Daoy (cell line): ENCODE measurements around the gene PIK3R1. TPM values are rescaled to one million over a fixed set of nuclear protein-coding genes. Genes with fewer than 3 reads are reported as not detected.
"Not testable (repeated sequence)": the region's sequence is repeated elsewhere in the genome, so short reads cannot be mapped to it uniquely, and the experiment has no call there.

Experiments used
- DNase-seq: peaks from one replicate; pipeline ENCODE4 v3.0.0-alpha.2; 2015; ENCODE audit warnings: low read depth
- total RNA-seq: library from RNA; depleted of rRNA; stranded (reverse); fragments of >200 nt; shearing (Covaris generic); gene quantifications from 2 replicates; pipeline ENCODE4 v1.2.3, GENCODE V29; 2014

The PIK3R1 gene
- total RNA-seq, 1 experiment from 2014 or later, result 13.8 TPM

DNA sequence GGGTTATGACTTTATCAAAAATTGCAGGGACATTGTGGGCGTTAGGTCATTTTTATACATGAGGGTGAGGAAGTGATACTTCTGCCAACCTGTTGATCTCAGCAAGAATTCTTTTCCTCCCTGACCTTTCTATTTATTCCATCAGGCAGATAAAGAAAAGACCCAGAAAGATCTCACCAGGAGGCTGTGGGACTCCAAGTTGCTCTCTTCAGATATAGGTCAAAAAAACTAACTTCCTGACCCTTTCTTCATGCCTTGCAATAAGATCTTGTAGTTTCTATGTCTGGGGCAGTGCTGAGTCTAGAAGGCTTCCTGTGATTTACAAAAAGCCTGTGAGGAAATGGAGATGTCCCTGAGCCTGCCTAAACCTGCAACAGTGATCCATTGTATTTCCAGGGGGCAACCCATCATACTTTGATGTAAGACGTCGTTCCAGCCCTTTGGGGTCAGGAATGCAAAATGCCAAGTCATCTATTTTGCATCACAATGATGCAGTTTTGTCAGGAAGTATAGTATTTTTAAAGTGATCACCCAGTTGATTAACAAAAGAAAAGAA lies 22.0 kb upstream of the PIK3R1 start:
- DNase-seq, result no peak

DNA sequence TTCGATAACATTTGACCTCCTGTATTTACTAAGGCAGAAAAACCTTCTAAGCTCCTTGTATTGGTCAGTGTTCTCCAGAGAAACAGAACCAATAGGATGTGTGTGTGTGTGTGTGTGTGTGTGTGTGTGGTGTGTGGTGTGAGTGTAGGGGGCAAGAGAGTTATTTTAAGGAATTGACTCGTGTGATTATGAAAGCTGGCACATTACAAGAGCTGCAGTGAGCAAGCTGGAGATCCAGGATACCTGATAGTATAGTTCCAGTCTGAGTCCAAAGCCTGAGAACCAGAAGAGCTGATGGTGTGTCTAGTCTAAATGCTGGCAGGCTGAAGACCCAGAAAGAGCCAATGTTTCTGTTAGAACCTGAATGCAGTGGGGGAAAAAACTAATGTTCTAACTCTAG lies 21.2 kb upstream of the PIK3R1 start:
- DNase-seq, result no peak

DNA sequence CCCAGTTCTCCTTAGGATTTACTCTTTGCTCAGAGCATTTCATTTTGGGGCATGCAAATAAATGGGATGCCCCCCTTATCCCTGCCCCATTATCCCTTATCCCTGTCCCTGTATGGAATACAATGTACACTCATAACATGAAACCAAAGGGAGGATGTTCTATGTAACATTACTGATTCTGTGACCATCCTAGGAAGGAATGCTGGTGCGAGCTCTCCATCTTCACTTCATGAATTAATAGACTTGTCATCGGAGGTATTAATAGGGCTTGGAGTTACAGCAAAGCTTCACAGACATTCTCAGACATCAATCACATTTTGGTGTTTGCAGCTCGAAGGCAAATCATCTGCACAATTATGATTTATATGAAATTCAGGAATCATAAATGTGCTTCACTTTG lies 20.4 kb upstream of the PIK3R1 start:
- DNase-seq, result no peak

DNA sequence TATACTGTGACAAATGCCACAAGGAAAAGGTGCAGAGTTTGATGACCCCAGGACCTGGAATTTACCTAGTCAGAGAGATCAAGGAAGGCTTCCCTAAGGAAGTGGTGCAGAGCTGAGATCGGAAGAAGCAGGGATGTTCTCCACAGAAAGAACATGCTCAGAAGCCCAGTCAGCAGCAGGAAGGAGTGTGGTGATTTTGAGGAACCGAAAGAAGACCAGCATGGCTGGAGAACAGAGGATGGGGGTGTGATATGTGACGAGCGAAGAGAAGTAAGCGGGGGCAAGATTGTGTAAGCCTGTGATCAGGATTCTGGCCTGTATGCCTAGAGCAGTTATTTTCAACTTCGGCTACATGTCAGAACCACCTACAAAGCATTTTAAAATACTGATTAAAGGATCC lies 18.7 kb upstream of the PIK3R1 start:
- no peak for DNase-seq

DNA sequence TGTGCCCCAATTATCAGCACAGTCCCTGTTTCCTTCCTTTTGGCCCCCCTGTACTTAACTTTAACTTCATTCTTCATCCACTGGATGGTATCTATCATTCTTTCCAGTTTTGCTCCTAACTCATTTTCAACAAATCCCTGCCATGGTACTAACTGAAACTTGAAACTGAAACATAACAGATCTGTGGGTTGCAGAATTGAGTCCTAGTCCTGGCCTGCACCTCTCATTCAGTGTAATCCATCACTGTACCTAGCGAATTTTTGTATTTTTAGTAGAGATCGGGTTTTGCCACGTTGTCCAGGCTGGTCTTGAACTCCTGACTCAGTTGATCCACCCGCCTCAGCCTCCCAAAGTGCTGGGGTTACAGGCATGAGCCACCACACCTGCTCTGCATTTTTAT lies 15.3 kb upstream of the PIK3R1 start:
- DNase-seq, result no peak

DNA sequence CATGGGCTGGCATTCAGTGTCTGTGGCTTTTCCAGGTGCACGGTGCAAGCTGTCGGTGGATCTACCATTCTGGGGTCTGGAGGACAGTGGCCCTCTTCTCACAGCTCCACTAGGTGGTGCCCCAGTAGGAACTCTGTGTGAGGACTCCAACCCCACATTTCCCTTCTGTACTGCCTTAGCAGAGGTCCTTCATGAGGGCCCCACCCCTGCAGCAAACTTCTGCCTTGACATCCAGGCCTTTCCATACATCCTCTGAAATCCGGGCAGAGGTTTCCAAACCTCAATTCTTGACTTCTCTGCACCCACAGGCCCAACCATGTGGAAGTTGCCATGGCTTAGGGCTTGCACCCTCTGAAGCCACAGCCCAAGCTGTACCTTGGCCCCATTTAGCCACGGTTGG lies 4.9 kb upstream of the PIK3R1 start:
- DNase-seq, result not testable (repeated sequence)

DNA sequence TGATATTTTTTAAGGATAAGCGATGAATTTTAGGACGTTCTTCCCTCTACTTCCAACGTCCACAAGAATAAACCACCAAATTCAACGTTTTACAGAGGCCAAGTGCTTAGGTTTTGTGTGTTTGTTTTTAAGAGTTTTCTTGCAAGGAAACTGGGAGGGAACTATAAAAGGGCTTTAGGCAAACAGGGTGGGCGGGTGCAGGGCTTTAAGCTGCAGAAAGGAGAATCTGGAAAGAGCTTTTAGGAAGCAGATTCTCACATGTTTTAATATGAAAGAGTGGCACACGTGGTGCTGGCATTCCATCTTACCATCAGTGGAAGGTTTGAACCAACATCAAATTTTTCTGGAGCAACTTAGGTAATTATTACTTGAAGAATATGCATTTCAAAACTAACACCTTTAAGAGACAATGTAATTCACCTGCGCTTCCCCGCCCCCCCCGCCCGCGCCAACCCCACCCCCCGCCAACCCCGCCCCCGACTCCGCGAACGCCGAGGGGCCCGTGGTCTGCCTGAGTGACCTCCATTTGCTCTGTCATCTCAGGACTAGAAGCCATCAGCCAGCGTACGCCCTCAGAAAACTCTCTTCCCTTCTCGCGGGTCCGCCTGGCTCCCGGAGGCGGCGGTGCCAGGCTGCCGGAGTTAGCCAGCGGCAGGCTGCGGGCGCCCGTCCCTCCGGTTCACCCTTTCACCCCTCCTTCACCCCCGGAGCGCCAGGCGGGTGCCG lies 911 bp upstream of the PIK3R1 start:
- peak; percentile 3 for DNase-seq

DNA sequence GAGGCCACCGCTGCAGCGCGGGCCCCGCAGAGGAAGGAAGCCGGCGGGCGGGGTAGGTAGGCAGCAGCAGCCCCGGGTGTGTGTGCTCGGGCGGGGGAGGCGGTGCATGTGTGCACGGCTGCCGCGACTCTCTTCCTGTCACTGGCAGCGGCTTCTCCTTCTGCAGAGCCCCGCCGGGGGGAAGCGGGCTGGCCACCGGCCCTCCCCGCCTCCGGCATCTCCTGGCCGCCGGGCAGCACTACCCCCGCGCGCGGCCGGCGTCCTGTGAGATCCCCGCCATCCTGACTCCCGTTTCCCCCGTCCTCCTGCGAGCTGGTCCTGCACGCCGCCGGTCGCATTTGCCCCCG lies 315 bp downstream of the PIK3R1 start:
- DNase-seq, result no peak

DNA sequence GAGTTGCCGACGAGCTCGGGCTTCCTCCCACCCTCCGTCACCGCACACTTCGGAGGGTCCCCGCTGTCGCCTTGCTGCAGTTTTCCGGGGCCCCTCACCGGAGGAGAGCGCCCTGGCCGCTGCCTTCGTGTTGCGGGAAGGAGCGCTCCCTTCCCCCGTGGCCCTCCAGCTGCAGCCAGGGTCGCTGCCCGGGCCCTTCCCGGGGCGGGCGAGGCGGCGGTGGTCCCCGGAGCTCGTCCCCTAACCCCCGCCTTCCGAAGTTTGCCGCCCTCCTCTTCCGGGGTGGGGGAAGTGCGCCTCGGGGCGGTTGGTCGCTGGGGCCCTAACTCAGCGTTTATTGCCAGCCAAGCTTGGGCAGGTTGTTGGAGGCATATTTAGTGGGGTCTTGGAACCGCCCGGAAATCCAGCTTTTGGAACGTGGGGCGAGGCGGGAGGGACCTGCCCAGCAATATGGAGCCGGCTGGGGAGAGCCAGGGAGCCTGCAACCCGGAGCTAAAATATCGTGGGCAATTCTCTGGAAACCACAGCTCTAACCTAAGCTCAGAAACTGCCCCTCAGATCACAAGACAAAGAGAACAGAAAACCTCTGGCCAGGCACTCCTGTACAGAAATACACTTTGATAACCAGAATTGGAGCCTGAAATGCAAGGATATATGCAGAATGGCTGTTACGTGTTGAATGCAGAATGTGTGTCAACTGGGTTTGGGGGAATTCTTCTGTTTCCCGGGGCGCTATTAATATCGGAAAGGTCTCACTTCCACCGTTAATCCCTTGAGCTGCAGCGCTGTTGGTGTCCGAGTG lies 890 bp downstream of the PIK3R1 start:
- DNase-seq, result peak; percentile 70

DNA sequence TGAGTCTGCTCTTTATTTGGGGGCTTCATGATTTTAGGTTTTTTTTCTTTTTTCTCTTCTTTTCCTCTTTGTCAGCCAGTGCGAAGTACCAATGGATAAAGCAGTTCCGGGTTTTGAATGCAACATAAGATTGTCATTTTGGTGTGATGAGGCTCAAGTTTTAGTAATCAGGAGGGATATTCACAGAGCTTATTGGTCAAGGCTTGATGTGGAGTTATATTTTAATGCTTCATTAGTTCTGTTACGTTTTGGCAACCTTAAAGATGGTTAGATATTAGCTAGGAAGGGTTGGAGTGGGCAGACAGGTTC lies 1.4 kb downstream of the PIK3R1 start:
- peak; percentile 6 for DNase-seq

DNA sequence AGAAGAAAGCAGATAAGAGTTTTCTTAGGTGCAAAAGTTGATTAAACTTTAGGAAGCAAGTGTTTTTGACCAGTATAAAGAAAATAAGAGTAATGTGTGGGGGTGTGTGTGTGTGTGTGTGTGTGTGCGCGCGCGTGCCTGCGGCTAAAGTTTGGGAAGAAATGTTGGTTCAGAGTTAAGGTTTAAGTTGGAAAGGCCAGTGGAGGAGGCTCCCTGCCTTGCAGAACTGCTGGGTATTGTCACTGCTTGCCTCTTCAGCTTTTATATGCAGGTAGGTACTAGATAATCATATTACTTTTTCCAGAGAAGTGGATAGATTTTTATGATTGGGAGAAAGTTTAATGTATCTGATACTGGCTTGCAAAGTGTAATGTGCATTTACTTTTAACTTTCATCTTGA lies 2.0 kb downstream of the PIK3R1 start:
- DNase-seq, result no peak

DNA sequence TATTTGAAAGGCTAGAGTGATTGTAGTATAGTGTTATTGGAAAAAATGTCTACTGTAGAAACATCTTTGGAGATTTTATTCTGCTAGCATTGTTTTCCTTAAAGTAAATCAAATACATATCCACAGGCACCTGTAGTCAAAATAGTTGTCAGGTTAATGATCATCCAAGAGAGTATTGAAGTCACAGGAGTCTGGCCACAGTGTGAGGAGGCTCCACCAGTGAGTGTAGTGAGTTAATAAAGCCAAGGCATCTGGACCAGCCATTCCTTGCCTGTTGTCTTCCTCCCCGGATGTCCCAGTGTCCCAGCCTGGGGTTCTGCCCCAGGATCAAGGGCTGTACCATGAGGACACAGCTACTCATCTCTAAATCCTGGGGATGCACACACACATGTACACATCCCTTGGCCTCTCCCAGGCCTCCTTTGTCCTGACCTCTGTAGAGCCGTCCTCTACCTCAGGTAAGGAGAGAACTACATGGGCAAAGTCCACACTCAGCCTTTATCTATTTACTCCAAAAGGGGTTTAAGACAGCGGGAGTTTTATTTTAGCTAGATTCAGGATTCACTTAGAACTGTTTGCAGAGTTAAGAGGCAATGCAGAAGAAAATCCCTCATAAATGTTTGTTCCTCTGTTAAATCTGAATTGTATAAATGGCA lies 3.7 kb downstream of the PIK3R1 start:
- no peak for DNase-seq

DNA sequence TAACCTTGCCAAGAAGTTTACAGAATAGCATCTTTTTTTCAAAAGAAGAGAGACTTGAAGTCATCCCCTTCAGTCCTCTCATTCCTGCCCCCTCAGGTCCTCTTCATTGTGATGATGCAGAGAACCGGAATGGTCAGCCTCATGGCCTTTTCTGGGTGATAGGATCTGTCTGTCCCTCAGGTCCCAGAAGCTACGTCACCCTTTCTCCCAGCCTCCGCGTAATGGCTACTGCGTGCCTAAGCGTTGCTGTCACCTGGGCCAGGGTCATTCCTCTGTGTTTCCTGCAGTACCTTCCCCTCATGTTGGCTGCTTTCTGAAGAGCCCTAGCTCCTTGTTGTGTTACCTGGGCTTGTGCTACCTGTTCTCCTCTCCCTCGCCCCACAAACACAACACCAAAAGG lies 4.7 kb downstream of the PIK3R1 start:
- no peak for DNase-seq

DNA sequence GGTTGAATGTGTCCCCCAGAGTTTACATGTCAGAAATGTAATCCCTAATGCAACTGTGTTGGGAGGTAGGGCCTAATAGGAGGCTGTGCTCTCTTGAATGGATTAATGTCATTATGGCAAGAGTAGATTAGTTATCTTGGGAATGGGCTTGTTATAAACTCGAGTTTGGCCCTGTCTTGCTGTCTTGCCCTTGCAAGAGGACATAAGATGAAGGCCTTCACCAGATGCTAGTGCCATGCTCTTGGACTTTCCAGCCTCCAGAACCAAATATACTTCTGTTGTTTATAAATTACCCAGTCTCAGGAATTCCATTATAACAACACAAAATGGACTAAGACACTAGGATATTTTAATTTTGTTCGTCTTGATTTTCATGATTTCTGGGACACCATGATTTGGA lies 5.4 kb downstream of the PIK3R1 start:
- DNase-seq, result no peak

DNA sequence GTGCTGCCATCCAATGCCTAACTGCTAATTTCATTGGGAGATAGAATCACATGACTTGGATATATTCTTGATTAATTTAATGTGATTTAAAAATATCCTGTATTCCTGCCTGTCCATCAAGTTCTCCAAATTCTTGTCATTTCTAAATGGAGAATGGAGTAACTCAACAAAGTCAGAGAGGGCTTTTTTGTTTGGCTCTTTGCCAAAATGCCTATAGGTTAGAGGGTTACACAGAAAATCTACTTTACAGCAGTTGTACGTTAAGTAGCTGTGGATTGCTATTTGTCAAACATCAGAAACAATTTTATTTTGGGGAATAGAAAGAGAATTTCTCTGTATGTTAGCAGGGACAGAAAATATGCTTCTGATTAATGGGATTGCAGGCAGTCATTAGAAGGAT lies 5.9 kb downstream of the PIK3R1 start:
- DNase-seq, result no peak

DNA sequence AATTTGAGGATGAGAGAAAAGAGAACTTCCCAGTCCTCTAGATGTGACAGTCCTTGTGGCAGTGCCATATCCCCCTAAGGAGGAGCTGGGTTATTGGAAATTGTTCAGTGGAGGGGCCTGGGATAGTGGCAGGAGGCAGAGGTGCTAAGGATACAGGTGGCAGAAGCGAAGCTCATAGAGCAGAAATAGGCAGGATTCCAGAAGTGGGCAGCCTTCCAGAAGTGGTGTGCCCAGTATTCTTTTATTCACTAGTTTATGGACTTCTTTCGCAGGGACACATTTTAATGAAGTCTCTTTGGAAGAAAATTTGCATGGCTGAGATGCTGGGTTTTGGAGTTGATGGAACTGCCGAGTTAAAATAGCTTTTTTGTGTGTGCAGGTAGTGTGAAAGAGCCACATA lies 6.8 kb downstream of the PIK3R1 start:
- DNase-seq, result no peak

DNA sequence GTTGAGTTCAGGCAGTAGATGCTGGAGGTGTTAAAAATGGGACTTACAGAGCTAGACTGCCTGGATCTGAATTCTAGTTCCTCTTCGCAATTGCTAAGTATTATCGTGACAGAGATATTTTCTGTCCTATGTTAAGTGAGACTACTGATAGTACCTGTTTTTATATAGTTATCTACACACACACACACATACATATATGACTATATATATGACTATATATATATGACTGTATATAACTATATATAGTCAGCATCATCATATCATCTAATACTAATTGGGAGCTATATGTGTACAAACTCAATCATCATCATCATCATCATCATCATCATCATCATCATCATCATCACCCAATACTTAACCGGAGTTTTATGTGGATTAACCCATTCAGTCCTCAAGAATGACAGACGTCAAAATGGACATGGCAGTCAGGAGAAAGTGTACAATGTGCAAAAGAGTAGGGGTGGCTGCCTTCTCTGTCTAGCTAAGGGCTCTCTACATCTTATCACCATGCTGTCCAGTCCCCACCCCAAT lies 7.3 kb downstream of the PIK3R1 start:
- DNase-seq, result no peak

DNA sequence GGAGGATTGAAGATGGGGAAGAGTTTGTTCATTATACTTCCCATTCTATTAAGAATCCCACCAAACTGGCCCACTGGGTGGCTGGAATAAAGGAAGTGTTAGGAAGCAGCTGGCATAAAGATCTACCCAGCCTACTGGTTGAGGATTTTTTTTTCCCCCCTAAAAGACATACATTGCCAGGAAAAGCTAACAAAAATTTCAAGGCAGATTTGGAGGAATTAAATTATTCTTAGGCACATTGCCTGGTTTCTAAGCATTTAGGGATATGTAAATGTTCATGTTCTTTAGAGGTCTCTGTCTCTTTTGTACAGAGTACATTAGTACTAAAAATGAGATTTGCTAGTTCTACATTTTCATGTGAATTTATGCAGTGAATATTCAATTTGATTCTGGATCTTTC lies 8.3 kb downstream of the PIK3R1 start:
- no peak for DNase-seq

DNA sequence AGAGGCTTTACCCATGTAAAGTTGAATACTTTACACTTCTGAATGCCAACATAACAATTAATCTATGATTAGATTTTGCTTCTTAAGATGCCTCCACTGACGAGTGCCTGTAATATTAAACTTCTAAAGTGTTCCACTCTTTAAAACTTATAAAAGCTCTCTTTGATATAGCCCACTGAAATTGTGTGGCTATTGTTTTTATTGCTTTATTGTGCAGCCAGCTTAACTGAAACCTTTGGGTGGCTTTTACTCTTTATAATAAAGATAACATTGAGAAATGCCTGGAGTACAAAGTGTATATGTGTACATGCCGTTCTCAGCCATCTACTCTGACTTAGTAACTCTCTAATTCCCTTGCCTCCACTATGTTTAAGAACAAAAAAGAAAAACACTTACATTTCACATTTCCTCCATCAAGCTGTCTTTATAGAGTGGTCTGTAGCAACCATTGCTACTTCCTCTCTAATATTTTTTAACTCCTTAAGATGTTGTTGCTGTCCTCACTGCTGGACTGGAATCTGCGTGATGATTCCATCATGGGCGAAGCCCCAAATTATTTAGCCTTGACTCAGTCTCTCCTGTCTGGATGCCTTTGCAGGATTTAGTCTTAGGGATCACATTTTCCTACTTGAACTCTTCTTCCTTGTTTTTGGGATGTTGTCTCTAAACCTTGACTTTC lies 9.1 kb downstream of the PIK3R1 start:
- no peak for DNase-seq

DNA sequence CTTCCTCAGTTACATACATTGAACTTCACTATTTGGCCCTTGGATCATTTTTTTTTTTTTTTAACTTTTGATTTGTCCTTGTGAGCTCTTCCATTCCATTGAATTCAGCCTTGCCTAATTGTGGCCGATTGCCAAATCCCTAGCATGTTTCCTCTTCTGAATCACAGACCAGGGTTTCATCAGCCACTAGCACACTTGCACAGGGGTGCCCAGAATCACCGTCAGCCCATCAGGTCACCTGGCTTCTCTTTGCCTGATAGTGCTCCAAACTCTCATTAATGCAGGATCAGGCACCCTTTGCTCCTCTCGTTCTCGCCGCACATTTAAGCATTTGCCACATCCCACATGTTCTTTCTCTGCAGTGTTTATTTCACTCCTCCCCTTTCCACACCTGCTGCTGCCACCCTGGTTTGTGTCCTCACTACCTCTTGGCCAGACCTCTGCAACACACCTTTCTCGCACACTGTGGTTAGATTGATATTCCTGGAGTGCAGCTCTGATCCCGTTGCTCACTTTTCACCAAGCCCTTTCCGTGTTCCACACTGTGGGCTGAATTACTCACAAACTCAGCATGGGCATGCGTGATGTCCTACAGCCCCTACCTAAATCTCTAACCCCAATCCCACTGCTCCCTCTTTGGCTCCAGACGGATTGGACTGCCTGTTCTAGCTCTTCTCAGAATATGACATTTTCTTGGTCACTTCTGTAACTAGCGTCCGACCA lies 9.8 kb downstream of the PIK3R1 start:
- peak; percentile 57 for DNase-seq

DNA sequence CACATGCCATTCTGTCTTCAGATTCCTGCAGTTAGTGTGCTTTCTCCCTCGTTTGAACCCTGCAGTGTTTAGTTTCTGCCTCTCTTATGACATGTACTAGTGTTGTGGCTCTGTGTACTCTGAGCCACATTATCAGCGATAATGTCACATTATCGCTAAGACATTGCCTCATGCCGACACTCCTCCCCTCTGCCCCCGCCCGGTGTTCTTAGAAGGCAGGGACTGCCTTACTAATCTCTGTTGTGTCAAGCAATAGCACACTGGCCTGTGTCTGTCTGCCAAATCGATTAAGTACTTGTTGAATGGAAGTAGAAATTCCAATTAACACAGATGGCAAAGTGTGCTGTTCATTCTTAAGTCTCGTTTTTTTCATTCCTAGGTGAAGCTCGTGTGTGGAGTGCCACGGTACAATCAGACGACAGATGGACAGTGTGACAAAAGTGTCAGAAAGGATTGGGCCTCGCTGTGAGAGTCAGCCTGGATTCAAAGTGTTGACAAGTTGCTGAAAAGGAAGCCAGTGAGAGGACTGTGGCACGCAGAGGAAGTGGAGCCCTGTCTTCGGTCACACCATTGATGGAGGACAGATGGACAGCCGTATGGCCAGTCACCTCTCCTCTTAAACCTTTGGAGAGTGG lies 10.5 kb downstream of the PIK3R1 start:
- no peak for DNase-seq
